ENCODE data around the gene RARB. TPM values are rescaled to one million over a fixed set of nuclear protein-coding genes. Genes with fewer than 3 reads are reported as not detected.

Gene RARB
- total and polyA plus RNA-seq, 2 of the 13 experiments (the other 11 are each of a cell fraction or from before 2014, with no cell fraction given), result 0.16 TPM; not detected in 1

DNA sequence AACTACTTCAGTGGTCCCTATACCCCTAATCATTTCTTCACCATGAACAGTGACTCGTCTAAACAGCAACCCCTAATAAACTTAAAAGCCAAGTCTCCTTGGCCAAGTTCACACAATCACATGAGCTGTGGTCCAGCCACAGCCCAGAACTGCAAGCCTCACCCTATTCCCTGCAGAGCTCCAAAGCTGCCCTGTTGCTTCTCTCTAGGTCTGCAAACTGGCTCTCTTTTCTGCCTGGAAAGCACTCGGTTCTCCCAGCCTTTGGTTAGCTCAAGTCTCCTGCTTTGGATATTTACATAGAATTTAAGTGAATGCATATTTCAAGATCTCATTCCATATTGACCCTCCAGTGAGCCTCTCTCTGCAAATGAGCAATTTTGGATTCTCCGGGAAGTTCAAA is 129.6 kb downstream of the RARB start:
- H3K4me2 ChIP-seq (ENCODE audit: low read depth, low read length), result no peak overlapping the region

More for the DNA sequence above, 129.6 kb downstream of the RARB start:
- intact Hi-C loops (cut with micrococcal nuclease; ENCODE audit: unreplicated experiment) (no loop called here), in situ Hi-C loops (cut with HindIII; ENCODE audit: extremely low pct_ligation_motif_present, low pct_unique_long_range_greater_than_20kb) (no loop called here)
- FAIRE-seq, result no peak
- 50% methylated on average over 3 of the region's 3 CpGs for WGBS (ENCODE audit: low lambda C conversion rate)
- no peak overlapping the region for H2AFZ ChIP-seq (ENCODE audit: low read length)
- H3K27ac ChIP-seq (ENCODE audit: extremely low read length, insufficient read depth, low read length), result no peak overlapping the region
- H3K9ac ChIP-seq (ENCODE audit: insufficient read depth, low read depth, low read length), result no peak overlapping the region
- H3K4me1 ChIP-seq (ENCODE audit: insufficient read depth, low read length), result no peaks in the 10 kb centered on the region
- CTCF ChIA-PET (ENCODE audit: low intra/inter-chr PET ratio, low total read pairs), result no interaction called here
- H3K9me3 ChIP-seq (ENCODE audit: low read length), result no peaks in the 10 kb centered on the region
- no peaks in the 10 kb centered on the region for H3K79me2 ChIP-seq (ENCODE audit: insufficient read depth, low read length)
- no peak for DNase-seq (ENCODE audit: low spot score)
- H4K20me1 ChIP-seq (ENCODE audit: insufficient read depth, low read length), result no peaks in the 10 kb centered on the region
- H3K4me3 ChIP-seq (replicated peaks in 1 of 3; ENCODE audit: insufficient read depth in 1 of 3, low read depth in 2 of 3, low read length in 3 of 3), result no peak overlapping the region
- H3K27me3 ChIP-seq (ENCODE audit: control insufficient read depth in 1 of 2, insufficient read depth in 2 of 2, low read length in 2 of 2), result no peaks in the 10 kb centered on the region
- BruUV-seq (replicated peaks), result no TSS peak
- H3K36me3 ChIP-seq (replicated peaks in 1 of 2; ENCODE audit: control insufficient read depth in 1 of 2, insufficient read depth in 2 of 2, low read length in 2 of 2), result no peaks in the 10 kb centered on the region
- no peak for ATAC-seq
- POLR2A ChIA-PET, result no interaction called here
- no peak for TF ChIP-seq SALL1 (CRISPR knock-in tag; IDR thresholded peaks at IDR 0.05)
- TF ChIP-seq, protein P1, sequence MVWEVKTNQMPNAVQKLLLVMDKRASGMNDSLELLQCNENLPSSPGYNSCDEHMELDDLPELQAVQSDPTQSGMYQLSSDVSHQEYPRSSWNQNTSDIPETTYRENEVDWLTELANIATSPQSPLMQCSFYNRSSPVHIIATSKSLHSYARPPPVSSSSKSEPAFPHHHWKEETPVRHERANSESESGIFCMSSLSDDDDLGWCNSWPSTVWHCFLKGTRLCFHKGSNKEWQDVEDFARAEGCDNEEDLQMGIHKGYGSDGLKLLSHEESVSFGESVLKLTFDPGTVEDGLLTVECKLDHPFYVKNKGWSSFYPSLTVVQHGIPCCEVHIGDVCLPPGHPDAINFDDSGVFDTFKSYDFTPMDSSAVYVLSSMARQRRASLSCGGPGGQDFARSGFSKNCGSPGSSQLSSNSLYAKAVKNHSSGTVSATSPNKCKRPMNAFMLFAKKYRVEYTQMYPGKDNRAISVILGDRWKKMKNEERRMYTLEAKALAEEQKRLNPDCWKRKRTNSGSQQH (CRISPR knock-in tag; IDR thresholded peaks at IDR 0.05; ENCODE audit: low read depth), result no peak
- TF ChIP-seq, protein P2, sequence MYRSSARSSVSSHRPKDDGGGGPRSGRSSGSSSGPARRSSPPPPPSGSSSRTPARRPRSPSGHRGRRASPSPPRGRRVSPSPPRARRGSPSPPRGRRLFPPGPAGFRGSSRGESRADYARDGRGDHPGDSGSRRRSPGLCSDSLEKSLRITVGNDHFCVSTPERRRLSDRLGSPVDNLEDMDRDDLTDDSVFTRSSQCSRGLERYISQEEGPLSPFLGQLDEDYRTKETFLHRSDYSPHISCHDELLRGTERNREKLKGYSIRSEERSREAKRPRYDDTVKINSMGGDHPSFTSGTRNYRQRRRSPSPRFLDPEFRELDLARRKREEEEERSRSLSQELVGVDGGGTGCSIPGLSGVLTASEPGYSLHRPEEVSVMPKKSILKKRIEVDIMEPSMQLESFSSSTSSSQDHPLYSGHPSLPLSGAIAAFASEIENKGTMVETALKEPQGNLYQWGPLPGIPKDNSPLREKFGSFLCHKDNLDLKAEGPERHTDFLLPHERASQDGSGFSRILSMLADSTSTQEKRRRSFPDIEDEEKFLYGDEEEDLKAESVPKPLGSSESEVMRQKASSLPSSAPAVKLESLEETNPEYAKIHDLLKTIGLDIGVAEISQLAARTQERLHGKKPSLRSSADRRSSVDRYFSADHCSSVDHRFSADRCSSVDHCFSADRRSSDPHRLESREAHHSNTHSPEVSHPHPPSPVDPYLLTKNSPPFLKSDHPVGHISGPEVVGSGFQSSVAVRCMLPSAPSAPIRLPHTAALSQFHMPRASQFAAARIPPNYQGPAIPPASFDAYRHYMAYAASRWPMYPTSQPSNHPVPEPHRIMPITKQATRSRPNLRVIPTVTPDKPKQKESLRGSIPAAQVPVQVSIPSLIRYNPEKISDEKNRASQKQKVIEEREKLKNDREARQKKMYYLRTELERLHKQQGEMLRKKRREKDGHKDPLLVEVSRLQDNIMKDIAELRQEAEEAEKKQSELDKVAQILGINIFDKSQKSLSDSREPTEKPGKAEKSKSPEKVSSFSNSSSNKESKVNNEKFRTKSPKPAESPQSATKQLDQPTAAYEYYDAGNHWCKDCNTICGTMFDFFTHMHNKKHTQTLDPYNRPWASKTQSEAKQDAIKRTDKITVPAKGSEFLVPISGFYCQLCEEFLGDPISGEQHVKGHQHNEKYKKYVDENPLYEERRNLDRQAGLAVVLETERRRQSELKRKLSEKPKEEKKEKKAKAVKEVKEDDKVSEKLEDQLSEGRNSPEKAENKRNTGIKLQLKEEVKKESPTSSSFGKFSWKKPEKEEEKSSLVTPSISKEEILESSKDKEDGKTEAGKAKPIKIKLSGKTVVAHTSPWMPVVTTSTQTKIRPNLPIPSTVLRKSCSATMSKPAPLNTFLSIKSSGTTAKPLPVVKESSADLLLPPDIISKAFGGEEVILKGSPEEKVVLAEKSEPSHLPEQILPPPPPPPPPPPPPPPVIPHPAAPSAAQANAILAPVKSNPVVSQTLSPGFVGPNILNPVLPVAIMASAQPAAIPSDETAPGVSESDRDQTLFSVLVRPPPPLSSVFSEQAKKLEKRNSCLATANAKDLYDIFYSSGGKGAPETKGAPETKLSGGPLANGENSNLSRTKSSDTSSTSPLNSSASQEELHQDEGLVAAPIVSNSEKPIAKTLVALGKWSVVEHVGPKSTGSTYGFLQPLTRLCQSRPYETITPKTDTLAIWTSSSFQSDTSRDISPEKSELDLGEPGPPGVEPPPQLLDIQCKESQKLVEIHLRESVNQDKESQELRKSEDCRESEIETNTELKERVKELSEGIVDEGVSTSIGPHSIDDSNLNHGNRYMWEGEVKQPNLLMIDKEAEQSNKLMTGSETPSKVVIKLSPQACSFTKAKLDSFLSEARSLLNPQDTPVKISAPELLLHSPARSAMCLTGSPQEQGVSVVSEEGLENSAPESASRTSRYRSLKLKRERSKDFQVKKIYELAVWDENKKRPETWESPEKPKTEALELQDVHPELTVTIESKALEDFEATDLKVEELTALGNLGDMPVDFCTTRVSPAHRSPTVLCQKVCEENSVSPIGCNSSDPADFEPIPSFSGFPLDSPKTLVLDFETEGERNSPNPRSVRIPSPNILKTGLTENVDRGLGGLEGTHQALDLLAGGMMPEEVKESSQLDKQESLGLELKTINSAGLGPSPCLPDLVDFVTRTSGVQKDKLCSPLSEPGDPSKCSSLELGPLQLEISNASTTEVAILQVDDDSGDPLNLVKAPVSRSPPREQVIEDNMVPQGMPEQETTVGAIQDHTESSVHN (CRISPR knock-in tag; IDR thresholded peaks at IDR 0.05), result no peak
- TF ChIP-seq GPN1 (CRISPR knock-in tag; IDR thresholded peaks at IDR 0.05; ENCODE audit: borderline replicate concordance), result no peak
- no peak for TF ChIP-seq JDP2 (CRISPR knock-in tag; IDR thresholded peaks at IDR 0.05; ENCODE audit: borderline replicate concordance)
- TF ChIP-seq, protein P3, sequence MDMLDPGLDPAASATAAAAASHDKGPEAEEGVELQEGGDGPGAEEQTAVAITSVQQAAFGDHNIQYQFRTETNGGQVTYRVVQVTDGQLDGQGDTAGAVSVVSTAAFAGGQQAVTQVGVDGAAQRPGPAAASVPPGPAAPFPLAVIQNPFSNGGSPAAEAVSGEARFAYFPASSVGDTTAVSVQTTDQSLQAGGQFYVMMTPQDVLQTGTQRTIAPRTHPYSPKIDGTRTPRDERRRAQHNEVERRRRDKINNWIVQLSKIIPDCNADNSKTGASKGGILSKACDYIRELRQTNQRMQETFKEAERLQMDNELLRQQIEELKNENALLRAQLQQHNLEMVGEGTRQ (IDR thresholded peaks at IDR 0.05; ENCODE audit: low read depth, low read length), result no peak
- TF ChIP-seq, protein P3 (CRISPR knock-in tag; IDR thresholded peaks at IDR 0.05; ENCODE audit: borderline replicate concordance), result no peak
- TF ChIP-seq RORA (CRISPR knock-in tag; IDR thresholded peaks at IDR 0.05), result no peak

All from HepG2 (cell line).